MM.1S (cell line): ENCODE measurements around the gene TCF7L2.
"Not testable (repeated sequence)": the region's sequence is repeated elsewhere in the genome, so short reads cannot be mapped to it uniquely, and the experiment has no call there.

ENCODE experiments used
- DNase-seq: peaks from one replicate; pipeline ENCODE4 v3.0.0-alpha.2; 2015
- H2AFZ ChIP-seq: fragments of 300-600 bp; sonication (generic); 2 replicates; pipeline ENCODE4 v1.6.0; 2016; ENCODE audit warnings: antibody characterized with exemption, low read length
- H3F3A ChIP-seq: fragments of 300-600 bp; sonication (generic); 2 replicates; pipeline ENCODE4 v1.6.1; 2016; ENCODE audit warnings: mild to moderate bottlenecking, antibody characterized with exemption, low read length, moderate library complexity, mixed read lengths; ENCODE audit not compliant: insufficient read depth
- H3K27ac ChIP-seq: fragments of 300-600 bp; sonication (generic); 2 replicates; pipeline ENCODE4 v1.5.1; 2016; ENCODE audit warnings: mild to moderate bottlenecking, low read length
- H3K27me3 ChIP-seq: fragments of 300-600 bp; sonication (generic); replicated peaks from 2 replicates; pipeline ENCODE4 v1.6.0; 2016; ENCODE audit warnings: low read length; ENCODE audit not compliant: insufficient read depth
- H3K36me3 ChIP-seq: fragments of 300-600 bp; sonication (generic); replicated peaks from 2 replicates; pipeline ENCODE4 v1.6.1; 2016; ENCODE audit warnings: mild to moderate bottlenecking, low read length, mixed read lengths; ENCODE audit not compliant: insufficient read depth
- H3K4me1 ChIP-seq: fragments of 300-600 bp; sonication (generic); 2 replicates; pipeline ENCODE4 v1.6.1; 2016; ENCODE audit warnings: low read length, mixed read lengths
- H3K4me2 ChIP-seq: fragments of 300-600 bp; sonication (generic); 2 replicates; pipeline ENCODE4 v1.6.0; 2016; ENCODE audit warnings: low read depth, low read length
- H3K4me3 ChIP-seq: fragments of 300-600 bp; sonication (generic); 2 replicates; pipeline ENCODE4 v1.5.1; 2016; ENCODE audit warnings: low read length, mixed read lengths
- H3K79me2 ChIP-seq: fragments of 300-600 bp; sonication (generic); 2 replicates; pipeline ENCODE4 v1.6.1; 2016; ENCODE audit warnings: mixed run types, low read length, mixed read lengths
- H3K9ac ChIP-seq: fragments of 300-600 bp; sonication (generic); 2 replicates; pipeline ENCODE4 v1.6.1; 2016; ENCODE audit warnings: low read length, mixed read lengths
- H3K9me2 ChIP-seq: fragments of 300-600 bp; sonication (generic); replicated peaks from 2 replicates; pipeline ENCODE4 v1.6.1; 2016; ENCODE audit warnings: mild to moderate bottlenecking, low read length, mixed read lengths; ENCODE audit not compliant: insufficient read depth
- H3K9me3 ChIP-seq: fragments of 300-600 bp; sonication (generic); replicated peaks from 2 replicates; pipeline ENCODE4 v1.6.1; 2016; ENCODE audit warnings: mild to moderate bottlenecking, low read length, mixed read lengths; ENCODE audit not compliant: insufficient read depth
- H4K20me1 ChIP-seq: fragments of 300-600 bp; sonication (generic); 2 replicates; pipeline ENCODE4 v1.6.1; 2016; ENCODE audit warnings: mild to moderate bottlenecking, low read length, moderate library complexity, mixed read lengths; ENCODE audit not compliant: insufficient read depth
- EZH2 ChIP-seq: fragments of 300-600 bp; sonication (generic); optimal IDR thresholded peaks from 2 replicates; pipeline ENCODE3; 2017; ENCODE audit warnings: low read depth, mild to moderate bottlenecking, antibody characterized with exemption, low read length, mixed read lengths
- EZH2phosphoT487 ChIP-seq: fragments of 300-600 bp; sonication (generic); IDR thresholded peaks from 2 replicates; pipeline ENCODE4 v1.6.1; 2018; ENCODE audit warnings: antibody characterized with exemption, low read length
- TF ChIP-seq, protein P1 (sequence below): fragments of 300-600 bp; sonication (generic); IDR thresholded peaks from 2 replicates; pipeline ENCODE4 v1.5.1; 2016; ENCODE audit warnings: antibody characterized with exemption, low read length, mixed read lengths

Gene TCF7L2

DNA sequence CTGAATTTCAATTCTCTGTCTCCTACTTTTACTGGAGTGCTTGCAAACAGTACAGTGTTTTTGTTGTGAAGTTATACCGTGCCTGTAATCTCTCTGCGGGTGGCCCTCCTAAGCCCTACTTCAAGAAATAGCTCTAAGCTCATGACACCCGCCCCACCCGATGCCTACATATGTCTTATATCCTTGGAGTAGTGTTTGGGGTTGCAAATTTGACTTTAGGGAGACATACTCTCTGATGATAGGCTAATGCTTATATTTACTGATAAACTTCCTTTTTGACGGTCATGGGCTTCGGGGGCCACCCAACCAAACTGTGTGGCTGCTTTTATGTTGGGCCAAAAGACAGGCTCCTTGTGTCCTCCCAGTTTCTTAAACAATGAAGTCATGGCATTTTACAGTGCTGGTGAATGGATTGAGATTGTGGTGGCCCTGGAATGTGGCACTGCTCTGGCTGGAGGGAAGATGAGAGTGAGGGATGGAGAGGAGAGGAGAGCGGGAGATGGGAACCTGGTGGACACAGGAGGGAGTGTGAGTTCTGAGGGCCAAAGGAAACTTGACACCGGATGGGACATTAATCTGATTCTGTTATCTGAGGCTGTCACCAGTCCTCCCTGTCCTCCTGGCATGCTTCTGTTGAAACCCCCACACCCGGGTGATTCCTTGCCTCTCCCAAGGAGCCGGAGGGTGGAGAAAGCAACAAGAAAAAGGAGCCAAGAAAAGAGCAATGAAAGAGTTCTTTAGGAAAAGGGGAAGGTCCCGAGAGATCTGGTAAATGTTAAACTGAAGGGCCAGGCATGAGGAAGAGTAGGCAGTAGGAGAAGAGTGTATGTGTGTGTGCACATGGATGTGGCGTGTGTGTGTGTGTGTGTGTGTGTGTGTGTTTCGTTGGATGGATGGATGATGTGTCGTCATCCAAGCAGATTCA, 113.3 kb downstream of the TCF7L2 start:
- Histone ChIP-seq H3K27ac (no peak overlapping the region), H3K27me3 (no peaks in the 10 kb centered on the region), H3K9me3 (no peaks in the 10 kb centered on the region), H2AFZ (no peak overlapping the region), H3K4me3 (no peak overlapping the region), H3K9me2 (no peaks in the 10 kb centered on the region), H3K79me2 (no peaks in the 10 kb centered on the region), H3K4me2 (no peak overlapping the region), H3K36me3 (no peaks in the 10 kb centered on the region), H3K9ac (no peak overlapping the region), H3K4me1 (no peaks in the 10 kb centered on the region), H3F3A (no peaks in the 10 kb centered on the region), H4K20me1 (no peaks in the 10 kb centered on the region)
- TF ChIP-seq EZH2phosphoT487 (no peak), EZH2 (no peak)
- TF ChIP-seq, protein P1, sequence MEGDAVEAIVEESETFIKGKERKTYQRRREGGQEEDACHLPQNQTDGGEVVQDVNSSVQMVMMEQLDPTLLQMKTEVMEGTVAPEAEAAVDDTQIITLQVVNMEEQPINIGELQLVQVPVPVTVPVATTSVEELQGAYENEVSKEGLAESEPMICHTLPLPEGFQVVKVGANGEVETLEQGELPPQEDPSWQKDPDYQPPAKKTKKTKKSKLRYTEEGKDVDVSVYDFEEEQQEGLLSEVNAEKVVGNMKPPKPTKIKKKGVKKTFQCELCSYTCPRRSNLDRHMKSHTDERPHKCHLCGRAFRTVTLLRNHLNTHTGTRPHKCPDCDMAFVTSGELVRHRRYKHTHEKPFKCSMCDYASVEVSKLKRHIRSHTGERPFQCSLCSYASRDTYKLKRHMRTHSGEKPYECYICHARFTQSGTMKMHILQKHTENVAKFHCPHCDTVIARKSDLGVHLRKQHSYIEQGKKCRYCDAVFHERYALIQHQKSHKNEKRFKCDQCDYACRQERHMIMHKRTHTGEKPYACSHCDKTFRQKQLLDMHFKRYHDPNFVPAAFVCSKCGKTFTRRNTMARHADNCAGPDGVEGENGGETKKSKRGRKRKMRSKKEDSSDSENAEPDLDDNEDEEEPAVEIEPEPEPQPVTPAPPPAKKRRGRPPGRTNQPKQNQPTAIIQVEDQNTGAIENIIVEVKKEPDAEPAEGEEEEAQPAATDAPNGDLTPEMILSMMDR, result no peak
- DNase-seq, result no peak

DNA sequence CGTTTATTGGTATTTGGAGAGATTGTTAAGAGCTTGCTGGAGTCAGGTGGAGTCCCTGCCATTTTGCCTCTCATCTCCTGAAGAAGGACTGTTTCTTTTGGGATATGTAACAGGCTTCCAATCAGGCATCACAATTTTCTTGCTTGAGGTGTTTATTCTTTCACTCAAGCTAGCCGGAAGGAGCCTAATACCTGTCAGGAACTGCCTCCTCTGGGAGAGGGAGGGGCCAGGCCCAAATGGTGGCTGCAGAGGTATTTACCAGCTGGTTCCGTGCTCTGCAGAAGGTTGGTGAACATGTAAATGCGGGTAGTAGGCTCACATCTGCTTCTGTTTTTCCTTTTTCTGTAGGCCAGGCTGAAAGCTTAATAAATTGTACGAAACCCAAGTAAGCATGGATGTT, 114.0 kb downstream of the TCF7L2 start:
- Histone ChIP-seq H3K4me1 (no peaks in the 10 kb centered on the region), H3K27me3 (no peaks in the 10 kb centered on the region), H3F3A (no peaks in the 10 kb centered on the region), H3K27ac (no peak overlapping the region), H3K4me2 (no peak overlapping the region), H3K9ac (no peak overlapping the region), H3K79me2 (no peaks in the 10 kb centered on the region), H3K9me2 (no peaks in the 10 kb centered on the region), H2AFZ (no peak overlapping the region), H3K36me3 (no peaks in the 10 kb centered on the region), H3K9me3 (no peaks in the 10 kb centered on the region), H4K20me1 (no peaks in the 10 kb centered on the region), H3K4me3 (no peak overlapping the region)
- TF ChIP-seq EZH2 (no peak), EZH2phosphoT487 (no peak)
- TF ChIP-seq, protein P1, result no peak
- no peak for DNase-seq

GRCh38 chr10:113066120-113066519, 116.1 kb downstream of the TCF7L2 start:
- H3K4me3 ChIP-seq, H3K79me2 ChIP-seq, H3K4me2 ChIP-seq, H3K4me1 ChIP-seq, H3K27ac ChIP-seq, H3K9me2 ChIP-seq, H4K20me1 ChIP-seq, DNase-seq, H3K9me3 ChIP-seq, H2AFZ ChIP-seq, H3K9ac ChIP-seq, H3K27me3 ChIP-seq, H3K36me3 ChIP-seq, H3F3A ChIP-seq: not testable (repeated sequence)

DNA sequence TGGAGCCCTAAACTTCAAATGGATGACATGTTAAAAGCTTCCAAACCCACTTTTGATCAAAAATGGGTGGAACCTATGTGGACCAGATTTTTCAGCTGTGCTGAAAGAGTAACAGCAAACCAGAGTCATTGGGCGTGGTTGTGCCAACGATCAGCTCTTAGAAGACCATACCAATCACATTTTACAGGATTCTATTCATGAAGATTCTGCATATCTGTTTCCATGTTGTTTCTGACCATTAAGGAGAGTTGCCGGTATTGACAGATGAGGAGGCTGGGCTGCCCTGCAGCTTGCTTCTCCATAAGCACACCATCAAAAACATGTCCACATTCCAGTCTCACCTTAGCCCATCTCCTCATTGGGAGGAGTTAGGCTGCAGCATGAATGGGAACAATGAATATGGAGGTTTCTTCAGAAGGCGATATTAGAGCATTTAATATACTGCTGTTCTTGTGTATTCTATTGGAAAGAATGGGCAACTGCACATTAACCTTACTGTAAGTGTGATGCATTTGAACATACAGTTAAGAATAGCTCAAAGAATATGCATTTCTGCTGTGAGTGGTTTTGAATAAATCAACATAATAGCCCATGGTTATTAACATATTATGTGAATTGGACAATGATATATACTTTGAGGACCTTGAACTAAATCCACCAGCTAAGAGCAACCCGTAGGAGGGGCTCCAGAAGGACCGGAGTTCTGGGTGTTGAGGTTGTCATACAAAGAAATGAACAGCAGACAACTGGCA, 116.7 kb downstream of the TCF7L2 start:
- no peaks in the 10 kb centered on the region for H3K9me2 ChIP-seq
- H3K27me3 ChIP-seq, result no peaks in the 10 kb centered on the region
- no peak overlapping the region for H3K4me2 ChIP-seq
- TF ChIP-seq EZH2, result no peak
- TF ChIP-seq, protein P1, result no peak
- TF ChIP-seq EZH2phosphoT487, result no peak
- no peak for DNase-seq
- no peaks in the 10 kb centered on the region for H3K79me2 ChIP-seq
- no peak overlapping the region for H3K4me3 ChIP-seq
- H3K36me3 ChIP-seq, result no peaks in the 10 kb centered on the region
- H3K27ac ChIP-seq, result no peak overlapping the region
- H4K20me1 ChIP-seq, result no peaks in the 10 kb centered on the region
- no peaks in the 10 kb centered on the region for H3K9me3 ChIP-seq
- H3F3A ChIP-seq, result no peaks in the 10 kb centered on the region
- no peak overlapping the region for H2AFZ ChIP-seq
- H3K4me1 ChIP-seq, result no peaks in the 10 kb centered on the region
- no peak overlapping the region for H3K9ac ChIP-seq
